Endometrial microvascular endothelial cells (primary cell): ENCODE data around the gene LXN. TPM values are rescaled to one million over a fixed set of nuclear protein-coding genes. Genes with fewer than 3 reads are reported as not detected.

Experiments
- in situ Hi-C: cut with HindIII; loops from 2 replicates; pipeline ENCODE4 v1.10.0; 2017; ENCODE audit warnings: low sequenced_read_pairs, low pct_unique_long_range_greater_than_20kb; ENCODE audit errors: inconsistent ontology term
- total RNA-seq: library from RNA; depleted of rRNA; stranded (reverse); fragments of >200 nt; gene quantifications from one replicate; pipeline ENCODE4 v1.2.3, GENCODE V29; 2015; ENCODE audit errors: inconsistent ontology term

The LXN gene
- total RNA-seq, 1 donor from 2014 or later: 152 TPM

GRCh38 chr3:158617982-158618875 is 54.2 kb downstream of the LXN start:
- in situ Hi-C loops: no loop called here

Other genes with a start within 250 kb of the LXN start
- 1.6 TPM for gene MLF1, start 101.5 kb downstream of the LXN start, total RNA-seq
- 53.3 TPM for gene GFM1, start 28.1 kb downstream of the LXN start, total RNA-seq
- gene RARRES1, start 59.8 kb upstream of the LXN start, total RNA-seq: 11.0 TPM
- 102 TPM for gene MFSD1, start 129.4 kb upstream of the LXN start, total RNA-seq